IMR-90 (cell line): ENCODE measurements around the gene PSENEN. TPM values are rescaled to one million over a fixed set of nuclear protein-coding genes. Genes with fewer than 3 reads are reported as not detected.

Experiments used
- ATAC-seq: fragments of 200-7000 bp; cut with Tn5 transposase; 2 replicates; pipeline ENCODE4 v1.9.1; 2020; ENCODE audit warnings: low read depth, mild to moderate bottlenecking, moderate library complexity
- BruUV-seq: library from RNA; stranded (reverse); fragments of 400-500 nt; replicated peaks from 2 replicates; lab custom pipeline; 2021; lab: Mats Ljungman, UMichigan
- CTCF ChIA-PET: fragments of 300-600 bp; formaldehyde crosslinking; extraction: SDS; loops from one replicate; lab custom pipeline; 2021; ENCODE audit warnings: antibody characterized with exemption; lab: Yijun Ruan, JAX
- POLR2A ChIA-PET: fragments of 300-600 bp; sonication (Branson Sonifier 250); formaldehyde crosslinking; loops from one replicate; lab custom pipeline; 2022; ENCODE audit warnings: antibody characterized with exemption; ENCODE audit not compliant: unreplicated experiment; lab: Charles Lee
- DNase-seq: peaks from one replicate; pipeline ENCODE4 v3.0.0; 2013
- H2AFZ ChIP-seq: replicated peaks from 2 replicates; pipeline ENCODE3; 2013; ENCODE audit warnings: low read length, mild to moderate bottlenecking; ENCODE audit not compliant: poor library complexity
- H2AK5ac ChIP-seq: 2 replicates; pipeline ENCODE4 v1.6.1; 2013; ENCODE audit warnings: low read depth, low read length, inconsistent platforms
- H2AK9ac ChIP-seq: replicated peaks from 2 replicates; pipeline ENCODE3; 2013; ENCODE audit warnings: mild to moderate bottlenecking, low read depth, low read length, moderate library complexity; ENCODE audit not compliant: poor library complexity
- H2BK120ac ChIP-seq: 2 replicates; pipeline ENCODE4 v1.6.1; 2013; ENCODE audit warnings: low read depth, low read length, inconsistent platforms
- H2BK15ac ChIP-seq: 3 replicates; pipeline ENCODE4 v1.6.1; 2013; ENCODE audit warnings: low read depth, low read length, inconsistent platforms
- H2BK20ac ChIP-seq: 2 replicates; pipeline ENCODE4 v1.6.1; 2013; ENCODE audit warnings: low read depth, mild to moderate bottlenecking, inconsistent platforms, low read length, moderate library complexity
- H2BK5ac ChIP-seq: 2 replicates; pipeline ENCODE4 v1.6.1; 2013; ENCODE audit warnings: mild to moderate bottlenecking, low read depth, low read length, inconsistent platforms; ENCODE audit not compliant: poor library complexity, severe bottlenecking
- H3K14ac ChIP-seq: replicated peaks from 2 replicates; pipeline ENCODE4 v1.6.1; 2013; ENCODE audit warnings: low read depth, low read length, inconsistent platforms
- H3K18ac ChIP-seq: 2 replicates; pipeline ENCODE4 v1.6.1; 2013; ENCODE audit warnings: low read depth, low read length, control low read depth
- H3K23ac ChIP-seq: 2 replicates; pipeline ENCODE4 v1.6.1; 2013; ENCODE audit warnings: low read depth, low read length, inconsistent platforms
- H3K27ac ChIP-seq: 2 replicates; pipeline ENCODE4 v1.5.1; 2013; ENCODE audit warnings: mild to moderate bottlenecking, control low read depth, low read length; ENCODE audit not compliant: insufficient read depth
- H3K27me3 ChIP-seq: 2 replicates; pipeline ENCODE4 v1.6.1; 2013; ENCODE audit warnings: low read length; ENCODE audit not compliant: control insufficient read depth, insufficient read depth
- H3K36me3 ChIP-seq: 2 replicates; pipeline ENCODE4 v1.6.1; 2013; ENCODE audit warnings: low read length, mixed read lengths; ENCODE audit not compliant: control insufficient read depth, insufficient read depth
- H3K4ac ChIP-seq: 2 replicates; pipeline ENCODE4 v1.6.1; 2013; ENCODE audit warnings: low read depth, low read length, inconsistent platforms
- H3K4me1 ChIP-seq: 2 replicates; pipeline ENCODE4 v1.6.1; 2013; ENCODE audit warnings: low read length, mixed read lengths; ENCODE audit not compliant: control insufficient read depth, insufficient read depth
- H3K4me2 ChIP-seq: 2 replicates; pipeline ENCODE4 v1.6.1; 2013; ENCODE audit warnings: low read depth, mild to moderate bottlenecking, control low read depth, low read length, moderate library complexity
- H3K4me3 ChIP-seq: 2 replicates; pipeline ENCODE4 v1.5.1; 2013; ENCODE audit warnings: low read depth, mild to moderate bottlenecking, control low read depth, low read length, moderate library complexity; ENCODE audit not compliant: insufficient read depth
- H3K56ac ChIP-seq: 2 replicates; pipeline ENCODE4 v1.6.1; 2013; ENCODE audit warnings: low read length, inconsistent platforms; ENCODE audit not compliant: insufficient read depth; ENCODE audit errors: extremely low read depth
- H3K79me1 ChIP-seq, 2 experiments: 2 replicates each; pipeline ENCODE4 v1.6.1; 2013; ENCODE audit warnings: low read length in 2 of 2, inconsistent platforms in 1 of 2, low read depth in 1 of 2
- H3K9ac ChIP-seq: 2 replicates; pipeline ENCODE4 v1.6.1; 2013; ENCODE audit warnings: low read depth, low read length, control low read depth
- H3K9me1 ChIP-seq: 2 replicates; pipeline ENCODE4 v1.6.1; 2013; ENCODE audit warnings: low read length, inconsistent platforms; ENCODE audit not compliant: insufficient read depth
- H3K9me3 ChIP-seq: 2 replicates; pipeline ENCODE4 v1.6.1; 2013; ENCODE audit warnings: low read length; ENCODE audit not compliant: control insufficient read depth, insufficient read depth
- H4K20me1 ChIP-seq: 2 replicates; pipeline ENCODE4 v1.6.1; 2013; ENCODE audit warnings: low read length, inconsistent platforms; ENCODE audit not compliant: insufficient read depth
- H4K5ac ChIP-seq: 2 replicates; pipeline ENCODE4 v1.6.1; 2013; ENCODE audit warnings: mild to moderate bottlenecking, low read depth, low read length, control low read depth
- H4K8ac ChIP-seq, 2 experiments: 2 replicates each; pipeline ENCODE4 v1.6.1; 2013; ENCODE audit warnings: low read depth in 2 of 2, low read length in 2 of 2, control low read depth in 1 of 2, inconsistent platforms in 1 of 2
- H4K91ac ChIP-seq: 2 replicates; pipeline ENCODE4 v1.6.1; 2013; ENCODE audit warnings: low read depth, low read length, inconsistent platforms; ENCODE audit not compliant: insufficient read depth
- BHLHE40 ChIP-seq: fragments of 150-350 bp; IDR thresholded peaks from 2 replicates; pipeline ENCODE4 v1.6.1; 2016; ENCODE audit warnings: mild to moderate bottlenecking, low read depth, low read length
- CEBPB ChIP-seq: IDR thresholded peaks from 2 replicates; pipeline ENCODE4 v1.6.1; 2012; ENCODE audit warnings: low read depth, low read length, improper control_type of control experiment
- CHD1 ChIP-seq: IDR thresholded peaks from 2 replicates; pipeline ENCODE4 v1.6.1; 2012; ENCODE audit warnings: low read depth, low read length, improper control_type of control experiment
- FOS ChIP-seq: fragments of 150-350 bp; IDR thresholded peaks from 2 replicates; pipeline ENCODE4 v1.6.1; 2016; ENCODE audit warnings: low read depth, low read length
- MAFK ChIP-seq: IDR thresholded peaks from 2 replicates; pipeline ENCODE4 v1.6.1; 2012; ENCODE audit warnings: low read depth, low read length, improper control_type of control experiment
- MAZ ChIP-seq: IDR thresholded peaks from 2 replicates; pipeline ENCODE4 v1.6.1; 2012; ENCODE audit warnings: low read depth, mild to moderate bottlenecking, low read length, improper control_type of control experiment, moderate library complexity, borderline replicate concordance
- MXI1 ChIP-seq: IDR thresholded peaks from 2 replicates; pipeline ENCODE4 v1.6.1; 2012; ENCODE audit warnings: low read depth, mild to moderate bottlenecking, low read length, moderate library complexity, borderline replicate concordance
- NFE2L2 ChIP-seq: fragments of 150-350 bp; IDR thresholded peaks from 2 replicates; pipeline ENCODE4 v1.6.1; 2016; ENCODE audit warnings: low read depth, mild to moderate bottlenecking, low read length
- POLR2A ChIP-seq: IDR thresholded peaks from 2 replicates; pipeline ENCODE4 v1.6.1; 2012; ENCODE audit warnings: mild to moderate bottlenecking, low read depth, low read length
- RAD21 ChIP-seq: IDR thresholded peaks from 2 replicates; pipeline ENCODE4 v1.6.1; 2012; ENCODE audit warnings: low read length, improper control_type of control experiment
- RCOR1 ChIP-seq: IDR thresholded peaks from 2 replicates; pipeline ENCODE4 v1.6.1; 2012; ENCODE audit warnings: mild to moderate bottlenecking, low read length, improper control_type of control experiment; ENCODE audit not compliant: insufficient replicate concordance
- RFX5 ChIP-seq: IDR thresholded peaks from 2 replicates; pipeline ENCODE4 v1.8.0; 2012; ENCODE audit warnings: low read depth, mild to moderate bottlenecking, low read length, moderate library complexity
- SMC3 ChIP-seq: fragments of 150-350 bp; IDR thresholded peaks from 2 replicates; pipeline ENCODE4 v1.6.1; 2016; ENCODE audit warnings: low read depth, mild to moderate bottlenecking, antibody characterized with exemption, low read length, moderate library complexity
- WGBS, 2 experiments: methylation state at CpG; one replicate each; pipeline versions ENCODE4 v1.1.5 to v1.1.7; 2013; ENCODE audit warnings: missing lambda C conversion rate in 2 of 2; ENCODE audit not compliant: insufficient read length in 1 of 2; ENCODE audit errors: extremely low coverage in 2 of 2; 5-methylcytosine and 5-hydroxymethylcytosine counted together
- dilution Hi-C: fragments of 300-500 bp; cut with HindIII; formaldehyde crosslinking; loops from one replicate; pipeline ENCODE4 v1.14.3; 2018; ENCODE audit warnings: low sequenced_read_pairs; ENCODE audit not compliant: unreplicated experiment
- in situ Hi-C: fragments of 300-500 bp; cut with MboI; formaldehyde crosslinking; loops from 3 replicates; pipeline ENCODE4 v1.14.3; 2019; ENCODE audit warnings: low sequenced_read_pairs, inconsistent platforms, mixed read lengths
- intact Hi-C: fragments of 100-400 bp; cut with micrococcal nuclease; formaldehyde crosslinking; loops from 2 replicates; pipeline ENCODE4 v1.10.0; 2022
- polyA plus RNA-seq, 3 experiments: library from polyadenylated mRNA; depleted of rRNA; stranded (reverse); fragments of >200 nt; gene quantifications; 2 replicates each; pipeline ENCODE4 v1.2.3, GENCODE V29; 2012; ENCODE audit warnings: low replicate concordance in 1 of 3
- total RNA-seq: library from RNA; depleted of rRNA; stranded (reverse); fragments of >200 nt; gene quantifications from 2 replicates; pipeline ENCODE4 v1.2.3, GENCODE V29; 2012
- TF ChIP-seq, protein P1 (sequence below): conservative IDR thresholded peaks from 2 replicates; pipeline ENCODE4 v1.5.1; 2012; ENCODE audit warnings: mild to moderate bottlenecking, low read depth, low read length, improper control_type of control experiment
- TF ChIP-seq, protein P2 (sequence below): fragments of 150-350 bp; IDR thresholded peaks from 2 replicates; pipeline ENCODE4 v1.6.1; 2017; ENCODE audit warnings: mild to moderate bottlenecking, antibody characterized with exemption, low read length, low read depth
- TF ChIP-seq, protein P3 (sequence below): fragments of 150-350 bp; IDR thresholded peaks from 2 replicates; pipeline ENCODE4 v1.6.1; 2016; ENCODE audit warnings: low read depth, mild to moderate bottlenecking, low read length, moderate library complexity, borderline replicate concordance

Gene PSENEN
- total and polyA plus RNA-seq, 2 of the 4 experiments (the other 2 are of a cell fraction), result 9.0 to 47.0 TPM

DNA sequence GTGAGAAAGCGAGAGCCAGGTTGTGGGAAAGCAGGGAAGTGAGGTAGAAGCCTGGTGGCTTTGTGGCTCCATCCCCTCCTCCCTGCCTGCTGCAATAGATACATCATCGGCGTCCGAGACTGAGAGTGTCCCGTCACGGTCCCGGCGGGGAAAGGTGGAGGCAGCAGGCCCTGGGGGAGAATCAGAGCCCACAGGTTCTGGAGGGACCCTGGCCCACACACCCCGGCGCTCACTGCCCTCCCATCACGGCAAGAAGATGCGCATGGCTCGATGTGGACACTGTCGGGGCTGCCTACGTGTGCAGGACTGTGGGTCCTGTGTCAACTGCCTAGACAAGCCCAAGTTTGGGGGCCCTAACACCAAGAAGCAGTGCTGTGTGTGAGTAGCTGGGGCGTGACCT lies 22.6 kb upstream of the PSENEN start:
- no peak overlapping the region for H3K23ac ChIP-seq
- BruUV-seq, result TSS peak; percentile 21
- DNase-seq (no peak), ATAC-seq (no peak)
- no peak overlapping the region for H2BK15ac ChIP-seq
- H3K56ac ChIP-seq, result no peak overlapping the region
- H2AK5ac ChIP-seq, result no peak overlapping the region
- no peak overlapping the region for H2BK120ac ChIP-seq
- H3K27ac ChIP-seq, result no peak overlapping the region
- peaks cover 6% of the 10 kb centered on the region for H3K4me1 ChIP-seq
- H3K9ac ChIP-seq, result no peak overlapping the region
- no peak overlapping the region for H3K14ac ChIP-seq
- ChIA-PET CTCF (no interaction called here), POLR2A (interaction anchor here (0.6 kb wide), 1 partner anchor 18 kb away, joined by 3 read pairs; no protein-coding TSS in a partner anchor)
- H2AK9ac ChIP-seq, result no peak overlapping the region
- in situ Hi-C loops, result no loop called here
- intact Hi-C loops, result no loop called here
- no peak overlapping the region for H2AFZ ChIP-seq
- H3K4me3 ChIP-seq, result no peak overlapping the region
- no peaks in the 10 kb centered on the region; the same call in 1 of the 2 replicates for H3K9me1 ChIP-seq
- no peak overlapping the region for H4K91ac ChIP-seq
- H4K8ac ChIP-seq, result no peak overlapping the region
- H4K5ac ChIP-seq, result no peak overlapping the region
- no peak overlapping the region for H2BK20ac ChIP-seq
- H2BK5ac ChIP-seq, result no peak overlapping the region
- peaks cover 68% of the 10 kb centered on the region for H3K36me3 ChIP-seq
- H3K9me3 ChIP-seq, result no peaks in the 10 kb centered on the region
- no peaks in the 10 kb centered on the region for H3K27me3 ChIP-seq
- dilution Hi-C loops, result no loop called here
- H3K4me2 ChIP-seq, result no peak overlapping the region
- no peak overlapping the region for H3K4ac ChIP-seq
- no peak for TF ChIP-seq RAD21
- TF ChIP-seq NFE2L2, result no peak
- TF ChIP-seq, protein P1, sequence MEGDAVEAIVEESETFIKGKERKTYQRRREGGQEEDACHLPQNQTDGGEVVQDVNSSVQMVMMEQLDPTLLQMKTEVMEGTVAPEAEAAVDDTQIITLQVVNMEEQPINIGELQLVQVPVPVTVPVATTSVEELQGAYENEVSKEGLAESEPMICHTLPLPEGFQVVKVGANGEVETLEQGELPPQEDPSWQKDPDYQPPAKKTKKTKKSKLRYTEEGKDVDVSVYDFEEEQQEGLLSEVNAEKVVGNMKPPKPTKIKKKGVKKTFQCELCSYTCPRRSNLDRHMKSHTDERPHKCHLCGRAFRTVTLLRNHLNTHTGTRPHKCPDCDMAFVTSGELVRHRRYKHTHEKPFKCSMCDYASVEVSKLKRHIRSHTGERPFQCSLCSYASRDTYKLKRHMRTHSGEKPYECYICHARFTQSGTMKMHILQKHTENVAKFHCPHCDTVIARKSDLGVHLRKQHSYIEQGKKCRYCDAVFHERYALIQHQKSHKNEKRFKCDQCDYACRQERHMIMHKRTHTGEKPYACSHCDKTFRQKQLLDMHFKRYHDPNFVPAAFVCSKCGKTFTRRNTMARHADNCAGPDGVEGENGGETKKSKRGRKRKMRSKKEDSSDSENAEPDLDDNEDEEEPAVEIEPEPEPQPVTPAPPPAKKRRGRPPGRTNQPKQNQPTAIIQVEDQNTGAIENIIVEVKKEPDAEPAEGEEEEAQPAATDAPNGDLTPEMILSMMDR, result no peak
- no peak for TF ChIP-seq SMC3
- no peak for TF ChIP-seq MAFK
- no peak for TF ChIP-seq CEBPB
- TF ChIP-seq POLR2A, result no peak
- TF ChIP-seq, protein P2, sequence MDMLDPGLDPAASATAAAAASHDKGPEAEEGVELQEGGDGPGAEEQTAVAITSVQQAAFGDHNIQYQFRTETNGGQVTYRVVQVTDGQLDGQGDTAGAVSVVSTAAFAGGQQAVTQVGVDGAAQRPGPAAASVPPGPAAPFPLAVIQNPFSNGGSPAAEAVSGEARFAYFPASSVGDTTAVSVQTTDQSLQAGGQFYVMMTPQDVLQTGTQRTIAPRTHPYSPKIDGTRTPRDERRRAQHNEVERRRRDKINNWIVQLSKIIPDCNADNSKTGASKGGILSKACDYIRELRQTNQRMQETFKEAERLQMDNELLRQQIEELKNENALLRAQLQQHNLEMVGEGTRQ, result no peak
- TF ChIP-seq RFX5, result no peak
- no peak for TF ChIP-seq MAZ
- TF ChIP-seq BHLHE40, result no peak
- no peak for TF ChIP-seq CHD1
- no peak for TF ChIP-seq RCOR1
- no peak for TF ChIP-seq FOS
- TF ChIP-seq MXI1, result no peak
- TF ChIP-seq, protein P3, sequence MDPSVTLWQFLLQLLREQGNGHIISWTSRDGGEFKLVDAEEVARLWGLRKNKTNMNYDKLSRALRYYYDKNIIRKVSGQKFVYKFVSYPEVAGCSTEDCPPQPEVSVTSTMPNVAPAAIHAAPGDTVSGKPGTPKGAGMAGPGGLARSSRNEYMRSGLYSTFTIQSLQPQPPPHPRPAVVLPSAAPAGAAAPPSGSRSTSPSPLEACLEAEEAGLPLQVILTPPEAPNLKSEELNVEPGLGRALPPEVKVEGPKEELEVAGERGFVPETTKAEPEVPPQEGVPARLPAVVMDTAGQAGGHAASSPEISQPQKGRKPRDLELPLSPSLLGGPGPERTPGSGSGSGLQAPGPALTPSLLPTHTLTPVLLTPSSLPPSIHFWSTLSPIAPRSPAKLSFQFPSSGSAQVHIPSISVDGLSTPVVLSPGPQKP, result no peak
- peaks cover 29% of the 10 kb centered on the region for H4K20me1 ChIP-seq
- H3K18ac ChIP-seq, result no peak overlapping the region
- peaks cover 16 to 48% of the 10 kb centered on the region in 2 experiments; a peak in 3 of 4 replicates for H3K79me1 ChIP-seq
- WGBS, 2 experiments, result 97% methylated on average over 6 of the region's 16 CpGs; no CpG with 5 or more reads in 1 of the 2 experiments
